Embryonic facial prominence (tissue), 1 donor: ENCODE data around the gene PCDHGC3.

ENCODE experiments used
- DNase-seq: peaks from one replicate; pipeline ENCODE4 v3.0.0-alpha.2; 2016; ENCODE audit errors: extremely low spot score

PCDHGC3 gene

DNA sequence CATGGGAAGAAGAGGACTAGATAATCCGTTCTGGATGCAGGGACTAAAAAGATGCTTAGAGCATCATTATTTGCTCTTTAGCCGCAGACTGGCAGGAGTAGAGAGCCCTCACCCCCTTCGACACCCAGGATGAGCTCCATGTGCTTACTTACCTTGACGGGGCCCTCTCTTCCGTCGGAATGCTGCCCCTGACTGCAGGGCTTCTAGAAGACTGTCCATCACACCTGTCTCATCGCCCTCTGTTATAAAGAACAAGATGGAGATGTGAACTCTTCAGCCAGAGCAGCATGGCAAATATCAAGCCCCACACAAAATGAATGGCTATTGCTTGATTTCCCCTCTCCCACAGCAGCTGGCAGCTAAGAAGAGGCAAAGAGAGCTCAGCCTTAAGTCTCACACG, 48.2 kb downstream of the PCDHGC3 start:
- DNase-seq, result no peak

DNA sequence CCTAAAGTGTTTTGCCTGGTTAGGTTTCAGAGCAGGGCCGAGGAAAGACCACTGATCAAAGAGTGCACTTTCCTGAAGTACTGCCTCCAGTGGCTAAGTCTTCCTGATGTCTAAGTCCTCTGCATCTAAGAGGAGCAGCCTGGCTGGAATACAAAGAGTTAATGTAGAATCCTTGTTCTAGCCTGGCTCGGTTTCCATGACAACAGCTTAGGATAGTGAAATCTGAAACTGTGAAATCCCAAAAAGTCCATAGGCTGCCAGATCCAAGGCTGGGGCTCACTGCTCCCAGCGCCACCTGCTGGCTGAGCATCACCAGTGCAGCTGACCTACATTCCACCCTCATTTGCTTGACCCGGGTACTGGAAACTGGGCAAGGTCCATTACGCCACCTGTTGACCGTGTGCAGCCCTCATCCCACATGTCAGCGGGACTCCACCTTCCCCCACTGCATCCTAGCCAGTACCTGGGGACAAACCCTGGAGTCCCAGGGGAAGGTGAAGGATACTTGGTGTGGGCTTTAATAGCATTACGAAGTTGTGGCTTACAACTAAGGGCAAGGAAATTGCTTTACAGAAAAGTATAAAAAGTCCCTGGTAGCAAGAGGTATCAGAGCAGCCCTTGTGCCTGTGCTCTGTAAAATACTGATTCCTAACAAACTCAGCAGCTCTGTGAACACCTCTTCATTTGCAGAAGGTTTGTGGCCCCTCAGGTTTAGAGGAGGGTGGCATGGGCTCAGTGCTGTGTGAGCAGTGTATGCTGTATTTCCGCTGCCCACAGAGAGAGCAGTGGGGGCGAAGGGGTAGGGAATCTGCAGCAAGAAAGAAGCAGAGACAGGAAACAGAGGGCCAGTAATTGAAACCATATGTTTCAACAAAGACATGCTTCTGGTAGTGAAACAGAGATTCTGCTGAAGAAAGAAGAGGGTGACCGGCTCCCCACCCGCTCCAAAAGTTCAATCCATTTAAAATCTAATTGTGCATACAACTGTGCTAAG, 49.1 kb downstream of the PCDHGC3 start:
- DNase-seq, result peak; percentile 98

DNA sequence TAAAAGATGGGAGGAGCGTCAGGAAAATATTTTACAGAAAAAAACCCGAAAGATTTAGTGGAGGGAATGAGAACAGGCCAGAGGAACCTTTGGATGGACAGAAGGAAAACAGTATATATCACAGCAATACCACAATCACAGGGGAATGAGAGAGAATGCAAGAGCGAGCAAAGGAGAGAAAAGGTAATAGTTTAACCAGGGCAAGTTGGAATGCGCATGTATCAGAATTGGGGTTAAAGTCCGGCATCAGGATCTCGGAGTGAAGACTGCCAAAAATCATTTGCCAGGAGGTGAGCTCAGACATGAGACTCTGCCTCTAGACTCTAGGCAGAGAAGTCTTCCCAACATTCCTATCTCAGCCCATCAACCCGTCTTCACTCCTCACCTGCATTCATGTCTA, 49.9 kb downstream of the PCDHGC3 start:
- no peak for DNase-seq

DNA sequence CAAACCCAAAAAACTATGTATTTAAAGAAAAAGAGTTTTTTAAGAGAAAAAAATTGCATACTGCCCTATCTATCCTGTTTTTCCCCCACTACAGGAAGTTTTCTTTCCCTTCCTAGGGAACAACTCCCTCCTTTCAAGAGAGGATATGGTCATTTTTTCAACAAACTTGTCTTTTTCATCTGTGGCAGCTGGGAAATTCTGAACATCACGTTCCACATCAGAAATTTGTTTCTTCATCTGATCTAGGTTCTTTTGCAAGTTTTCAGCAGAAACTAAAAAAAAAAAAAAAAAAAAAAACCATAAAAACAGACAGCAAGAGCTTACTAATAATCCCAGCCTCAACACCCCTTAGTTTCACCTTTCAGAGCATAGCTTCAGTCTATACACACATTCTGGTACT, 51.7 kb downstream of the PCDHGC3 start:
- no peak for DNase-seq
